NB4 (cell line): ENCODE measurements around the gene GPC5.

ENCODE experiments used
- DNase-seq: peaks from one replicate; pipeline ENCODE4 v3.0.0; 2010; ENCODE audit warnings: low read depth
- H3K4me3 ChIP-seq: one replicate; pipeline ENCODE4 v1.5.1; 2011; ENCODE audit warnings: mild to moderate bottlenecking, low read depth, low read length, moderate library complexity
- MYC ChIP-seq: IDR thresholded peaks from 2 replicates; pipeline ENCODE4 v1.6.1; 2011; ENCODE audit warnings: low read depth, low read length
- POLR2A ChIP-seq: IDR thresholded peaks from 2 replicates; pipeline ENCODE4 v1.6.1; 2011; ENCODE audit warnings: mild to moderate bottlenecking; ENCODE audit not compliant: insufficient read length; ENCODE audit errors: extremely low read depth
- TF ChIP-seq, protein P1 (sequence below): IDR thresholded peaks from one replicate; pipeline ENCODE4 v1.5.1; 2012; ENCODE audit warnings: low read depth, low read length
- TF ChIP-seq, protein P2 (sequence below): IDR thresholded peaks from 2 replicates; pipeline ENCODE4 v1.6.1; 2011; ENCODE audit warnings: low read depth, low read length

The GPC5 gene

DNA sequence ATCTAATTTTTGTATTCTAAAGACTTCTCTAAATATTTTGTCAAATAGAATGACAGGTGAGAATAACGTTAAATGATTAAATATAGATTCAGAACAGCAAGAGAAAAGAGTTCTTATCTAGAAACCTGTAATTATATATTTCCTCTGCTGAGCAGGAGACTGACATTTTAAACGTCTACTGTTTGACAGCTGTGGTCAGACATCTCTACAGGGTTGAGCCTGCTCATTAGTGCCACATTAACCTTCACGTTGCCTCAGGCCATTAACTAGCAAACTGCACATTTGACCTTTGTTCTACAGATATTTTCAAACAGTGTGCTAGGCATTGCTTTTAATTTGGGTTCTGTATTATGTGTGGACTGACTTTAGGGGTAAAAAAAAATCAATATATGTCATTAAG, 347.5 kb downstream of the GPC5 start:
- TF ChIP-seq POLR2A (no peak), MYC (no peak)
- TF ChIP-seq, protein P1, sequence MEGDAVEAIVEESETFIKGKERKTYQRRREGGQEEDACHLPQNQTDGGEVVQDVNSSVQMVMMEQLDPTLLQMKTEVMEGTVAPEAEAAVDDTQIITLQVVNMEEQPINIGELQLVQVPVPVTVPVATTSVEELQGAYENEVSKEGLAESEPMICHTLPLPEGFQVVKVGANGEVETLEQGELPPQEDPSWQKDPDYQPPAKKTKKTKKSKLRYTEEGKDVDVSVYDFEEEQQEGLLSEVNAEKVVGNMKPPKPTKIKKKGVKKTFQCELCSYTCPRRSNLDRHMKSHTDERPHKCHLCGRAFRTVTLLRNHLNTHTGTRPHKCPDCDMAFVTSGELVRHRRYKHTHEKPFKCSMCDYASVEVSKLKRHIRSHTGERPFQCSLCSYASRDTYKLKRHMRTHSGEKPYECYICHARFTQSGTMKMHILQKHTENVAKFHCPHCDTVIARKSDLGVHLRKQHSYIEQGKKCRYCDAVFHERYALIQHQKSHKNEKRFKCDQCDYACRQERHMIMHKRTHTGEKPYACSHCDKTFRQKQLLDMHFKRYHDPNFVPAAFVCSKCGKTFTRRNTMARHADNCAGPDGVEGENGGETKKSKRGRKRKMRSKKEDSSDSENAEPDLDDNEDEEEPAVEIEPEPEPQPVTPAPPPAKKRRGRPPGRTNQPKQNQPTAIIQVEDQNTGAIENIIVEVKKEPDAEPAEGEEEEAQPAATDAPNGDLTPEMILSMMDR = no peak
- TF ChIP-seq, protein P2, sequence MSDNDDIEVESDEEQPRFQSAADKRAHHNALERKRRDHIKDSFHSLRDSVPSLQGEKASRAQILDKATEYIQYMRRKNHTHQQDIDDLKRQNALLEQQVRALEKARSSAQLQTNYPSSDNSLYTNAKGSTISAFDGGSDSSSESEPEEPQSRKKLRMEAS = no peak
- no peak for DNase-seq
- H3K4me3 ChIP-seq = no peak overlapping the region

DNA sequence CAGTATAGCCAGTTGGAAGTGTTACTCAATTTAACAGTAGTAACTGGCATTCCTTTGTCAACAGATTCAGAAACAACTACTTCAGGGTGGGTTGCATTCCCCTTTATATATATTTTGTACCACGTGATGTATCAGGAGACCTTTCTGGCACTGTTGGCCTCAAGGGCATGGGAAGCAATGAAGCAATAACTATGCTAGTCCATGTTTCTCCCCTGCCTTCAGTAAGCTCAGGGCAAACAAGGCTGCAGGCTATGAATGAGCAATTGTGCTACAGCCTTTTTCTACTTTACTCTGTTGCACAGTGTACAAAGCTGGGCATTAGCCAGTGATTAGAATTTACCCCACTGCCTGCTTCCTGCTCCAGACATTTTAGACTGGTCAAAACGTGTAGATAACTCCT, 348.8 kb downstream of the GPC5 start:
- no peak overlapping the region for H3K4me3 ChIP-seq
- DNase-seq = no peak
- TF ChIP-seq, protein P2 = no peak
- TF ChIP-seq POLR2A = no peak
- TF ChIP-seq MYC = no peak
- TF ChIP-seq, protein P1 = no peak

DNA sequence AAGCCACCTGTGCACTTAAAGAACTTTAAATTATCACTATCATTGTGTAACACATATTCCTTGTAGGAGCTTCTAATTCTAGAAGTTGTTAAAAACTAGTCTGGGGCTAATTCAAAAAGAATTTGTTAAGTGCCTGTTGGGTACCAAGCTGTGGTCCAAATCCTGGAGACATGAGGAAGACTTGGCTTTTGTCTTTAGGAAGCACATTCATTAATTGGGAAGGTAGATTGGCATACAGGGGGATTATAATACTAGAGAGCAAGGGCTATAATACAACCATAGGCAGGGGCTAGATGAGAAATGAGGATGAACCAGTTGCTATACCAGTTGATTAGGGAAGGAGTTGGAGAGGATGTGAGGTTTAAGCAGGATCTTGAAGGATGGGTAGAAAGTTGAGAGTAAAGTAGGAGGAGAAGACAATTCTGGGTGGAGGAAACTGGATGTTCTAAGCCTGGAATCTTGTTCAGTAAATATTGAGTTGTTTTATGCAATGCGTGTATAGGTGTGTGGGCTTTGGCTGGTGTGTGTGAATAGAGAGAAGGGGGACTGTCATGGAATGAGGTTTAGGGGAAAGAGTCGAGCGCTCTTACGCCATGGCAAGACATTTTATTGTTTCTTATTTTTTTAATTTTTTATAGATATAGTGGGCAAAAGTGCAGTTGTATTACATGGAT, 350.1 kb downstream of the GPC5 start:
- DNase-seq = no peak
- no peak for TF ChIP-seq MYC
- TF ChIP-seq, protein P2 = no peak
- TF ChIP-seq, protein P1 = no peak
- TF ChIP-seq POLR2A = no peak
- no peak overlapping the region for H3K4me3 ChIP-seq

DNA sequence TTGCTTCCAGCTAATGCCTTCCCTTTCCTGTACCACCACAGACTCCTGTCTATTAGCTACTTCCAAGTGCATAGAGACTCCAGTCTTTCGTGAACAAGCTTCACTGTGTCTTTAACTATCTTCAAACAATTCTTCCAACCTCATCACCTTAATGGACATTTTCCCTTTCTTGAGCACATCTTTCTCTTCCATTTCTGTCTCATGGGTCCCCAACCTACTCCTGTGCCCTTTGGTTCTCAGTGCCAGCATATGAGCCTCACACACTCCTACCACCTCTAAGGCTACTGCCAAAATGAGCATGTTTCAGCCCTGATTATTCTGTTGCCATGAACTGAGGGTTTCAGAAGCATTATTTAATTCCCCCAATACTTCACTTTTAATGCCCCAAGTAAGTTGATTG, 360.3 kb downstream of the GPC5 start:
- DNase-seq = no peak
- TF ChIP-seq MYC (no peak), POLR2A (no peak)
- TF ChIP-seq, protein P2 = no peak
- TF ChIP-seq, protein P1 = no peak
- H3K4me3 ChIP-seq = no peak overlapping the region

DNA sequence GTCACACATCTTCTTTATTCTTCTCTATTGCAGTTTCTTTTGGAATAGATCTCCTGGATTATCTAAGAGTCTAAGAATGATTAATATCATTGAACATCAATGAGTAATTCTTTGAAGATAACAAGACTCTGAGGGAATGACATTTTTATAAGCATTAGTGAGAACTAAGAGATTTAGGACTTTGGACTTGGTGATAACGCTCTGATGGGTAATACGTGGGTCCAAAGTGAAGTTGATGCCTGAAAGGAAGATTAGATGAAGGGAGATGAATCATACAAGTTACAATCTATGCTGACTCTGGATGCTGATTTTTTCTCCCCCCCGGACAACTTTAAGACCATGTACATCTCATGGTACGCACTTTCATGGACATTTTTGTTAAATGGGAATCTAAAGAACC, 364.5 kb downstream of the GPC5 start:
- TF ChIP-seq, protein P2 = no peak
- TF ChIP-seq, protein P1 = no peak
- TF ChIP-seq MYC (no peak), POLR2A (no peak)
- no peak for DNase-seq

More for the DNA sequence above, 364.5 kb downstream of the GPC5 start:
- H3K4me3 ChIP-seq = no peak overlapping the region
